GM23338 (cell line): ENCODE data around the gene CELA2B.

Experiments used
- CREB1 ChIP-seq: fragments of 250-450 bp; sonication (Bioruptor Pico); IDR thresholded peaks from 2 replicates; pipeline ENCODE4 v1.5.0; 2020; ENCODE audit warnings: low read depth, mild to moderate bottlenecking, moderate library complexity
- EZH2 ChIP-seq: fragments of 200-600 bp; sonication (generic); IDR thresholded peaks from one replicate; pipeline ENCODE4 v1.8.0; 2017; ENCODE audit warnings: antibody characterized with exemption, mild to moderate bottlenecking, low read depth; ENCODE audit not compliant: unreplicated experiment
- EZH2phosphoT487 ChIP-seq: fragments of 200-600 bp; sonication (generic); IDR thresholded peaks from one replicate; pipeline ENCODE4 v1.8.1; 2018; ENCODE audit warnings: antibody characterized with exemption; ENCODE audit not compliant: unreplicated experiment
- JUNB ChIP-seq: IDR thresholded peaks from one replicate; pipeline ENCODE4 v1.6.1; 2016; ENCODE audit warnings: antibody characterized with exemption; ENCODE audit not compliant: unreplicated experiment
- NANOG ChIP-seq: IDR thresholded peaks from 2 replicates; pipeline ENCODE4 v1.6.1; 2016; ENCODE audit warnings: antibody characterized with exemption, borderline replicate concordance
- POLR2AphosphoS5 ChIP-seq: IDR thresholded peaks from 2 replicates; pipeline ENCODE4 v1.6.1; 2016; ENCODE audit warnings: antibody characterized with exemption, low read depth
- STAT1 ChIP-seq: IDR thresholded peaks from one replicate; pipeline ENCODE4 v1.6.1; 2016; ENCODE audit warnings: antibody characterized with exemption; ENCODE audit not compliant: unreplicated experiment
- ZNF114 ChIP-seq: fragments of 250-450 bp; sonication (Bioruptor Pico); IDR thresholded peaks from 2 replicates; pipeline ENCODE4 v1.5.0; 2020; ENCODE audit warnings: mild to moderate bottlenecking, moderate library complexity
- ZNF331 ChIP-seq: fragments of 250-450 bp; sonication (Bioruptor Pico); IDR thresholded peaks from 2 replicates; pipeline ENCODE4 v1.5.0; 2020; ENCODE audit warnings: low read depth, mild to moderate bottlenecking, moderate library complexity
- TF ChIP-seq, protein P1 (sequence below): IDR thresholded peaks from one replicate; pipeline ENCODE4 v1.6.1; 2018; ENCODE audit warnings: antibody characterized with exemption; ENCODE audit not compliant: unreplicated experiment
- TF ChIP-seq, protein P2 (sequence below), 2 experiments: fragments of 200-600 bp in 1 of 2; sonication (generic) in 1 of 2; conservative IDR thresholded peaks; 2 replicates each; pipeline versions ENCODE4 v1.5.1 to v1.6.1; 2016 to 2017; ENCODE audit warnings: antibody characterized with exemption in 2 of 2, low read depth in 2 of 2, mild to moderate bottlenecking in 2 of 2, moderate library complexity in 1 of 2
- TF ChIP-seq, protein P3 (sequence below): IDR thresholded peaks from 2 replicates; pipeline ENCODE4 v1.6.1; 2016; ENCODE audit warnings: antibody characterized with exemption

DNA sequence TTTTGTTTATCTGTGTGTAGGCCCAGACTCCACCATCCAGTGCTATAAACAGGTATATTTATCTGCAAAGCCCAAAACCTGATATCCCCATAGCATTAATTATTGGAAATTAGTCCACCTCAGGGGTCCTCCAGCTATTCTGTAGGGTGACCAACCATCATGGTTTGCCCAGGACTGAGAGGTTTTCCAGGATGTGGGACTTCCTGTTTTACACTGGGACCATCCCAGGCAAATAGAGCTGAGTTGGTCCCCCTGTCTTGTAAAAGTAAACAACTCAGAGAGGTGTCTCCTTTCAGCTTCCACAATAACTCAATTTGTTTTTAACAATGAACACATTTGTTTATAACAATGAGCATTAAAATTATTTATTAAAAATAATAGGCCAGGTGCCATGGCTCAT lies 7.8 kb upstream of the CELA2B start:
- TF ChIP-seq, protein P1, sequence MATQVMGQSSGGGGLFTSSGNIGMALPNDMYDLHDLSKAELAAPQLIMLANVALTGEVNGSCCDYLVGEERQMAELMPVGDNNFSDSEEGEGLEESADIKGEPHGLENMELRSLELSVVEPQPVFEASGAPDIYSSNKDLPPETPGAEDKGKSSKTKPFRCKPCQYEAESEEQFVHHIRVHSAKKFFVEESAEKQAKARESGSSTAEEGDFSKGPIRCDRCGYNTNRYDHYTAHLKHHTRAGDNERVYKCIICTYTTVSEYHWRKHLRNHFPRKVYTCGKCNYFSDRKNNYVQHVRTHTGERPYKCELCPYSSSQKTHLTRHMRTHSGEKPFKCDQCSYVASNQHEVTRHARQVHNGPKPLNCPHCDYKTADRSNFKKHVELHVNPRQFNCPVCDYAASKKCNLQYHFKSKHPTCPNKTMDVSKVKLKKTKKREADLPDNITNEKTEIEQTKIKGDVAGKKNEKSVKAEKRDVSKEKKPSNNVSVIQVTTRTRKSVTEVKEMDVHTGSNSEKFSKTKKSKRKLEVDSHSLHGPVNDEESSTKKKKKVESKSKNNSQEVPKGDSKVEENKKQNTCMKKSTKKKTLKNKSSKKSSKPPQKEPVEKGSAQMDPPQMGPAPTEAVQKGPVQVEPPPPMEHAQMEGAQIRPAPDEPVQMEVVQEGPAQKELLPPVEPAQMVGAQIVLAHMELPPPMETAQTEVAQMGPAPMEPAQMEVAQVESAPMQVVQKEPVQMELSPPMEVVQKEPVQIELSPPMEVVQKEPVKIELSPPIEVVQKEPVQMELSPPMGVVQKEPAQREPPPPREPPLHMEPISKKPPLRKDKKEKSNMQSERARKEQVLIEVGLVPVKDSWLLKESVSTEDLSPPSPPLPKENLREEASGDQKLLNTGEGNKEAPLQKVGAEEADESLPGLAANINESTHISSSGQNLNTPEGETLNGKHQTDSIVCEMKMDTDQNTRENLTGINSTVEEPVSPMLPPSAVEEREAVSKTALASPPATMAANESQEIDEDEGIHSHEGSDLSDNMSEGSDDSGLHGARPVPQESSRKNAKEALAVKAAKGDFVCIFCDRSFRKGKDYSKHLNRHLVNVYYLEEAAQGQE, result no peak
- no peak for TF ChIP-seq ZNF114 (CRISPR knock-in tag)
- TF ChIP-seq EZH2, result no peak
- TF ChIP-seq, protein P2, sequence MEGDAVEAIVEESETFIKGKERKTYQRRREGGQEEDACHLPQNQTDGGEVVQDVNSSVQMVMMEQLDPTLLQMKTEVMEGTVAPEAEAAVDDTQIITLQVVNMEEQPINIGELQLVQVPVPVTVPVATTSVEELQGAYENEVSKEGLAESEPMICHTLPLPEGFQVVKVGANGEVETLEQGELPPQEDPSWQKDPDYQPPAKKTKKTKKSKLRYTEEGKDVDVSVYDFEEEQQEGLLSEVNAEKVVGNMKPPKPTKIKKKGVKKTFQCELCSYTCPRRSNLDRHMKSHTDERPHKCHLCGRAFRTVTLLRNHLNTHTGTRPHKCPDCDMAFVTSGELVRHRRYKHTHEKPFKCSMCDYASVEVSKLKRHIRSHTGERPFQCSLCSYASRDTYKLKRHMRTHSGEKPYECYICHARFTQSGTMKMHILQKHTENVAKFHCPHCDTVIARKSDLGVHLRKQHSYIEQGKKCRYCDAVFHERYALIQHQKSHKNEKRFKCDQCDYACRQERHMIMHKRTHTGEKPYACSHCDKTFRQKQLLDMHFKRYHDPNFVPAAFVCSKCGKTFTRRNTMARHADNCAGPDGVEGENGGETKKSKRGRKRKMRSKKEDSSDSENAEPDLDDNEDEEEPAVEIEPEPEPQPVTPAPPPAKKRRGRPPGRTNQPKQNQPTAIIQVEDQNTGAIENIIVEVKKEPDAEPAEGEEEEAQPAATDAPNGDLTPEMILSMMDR (conservative IDR thresholded peaks at IDR 0.05; ENCODE audit: low read depth in 2 of 2), result no peak
- TF ChIP-seq POLR2AphosphoS5, result no peak
- no peak for TF ChIP-seq EZH2phosphoT487
- no peak for TF ChIP-seq JUNB
- no peak for TF ChIP-seq CREB1 (CRISPR knock-in tag)
- no peak for TF ChIP-seq ZNF331
- TF ChIP-seq, protein P3, sequence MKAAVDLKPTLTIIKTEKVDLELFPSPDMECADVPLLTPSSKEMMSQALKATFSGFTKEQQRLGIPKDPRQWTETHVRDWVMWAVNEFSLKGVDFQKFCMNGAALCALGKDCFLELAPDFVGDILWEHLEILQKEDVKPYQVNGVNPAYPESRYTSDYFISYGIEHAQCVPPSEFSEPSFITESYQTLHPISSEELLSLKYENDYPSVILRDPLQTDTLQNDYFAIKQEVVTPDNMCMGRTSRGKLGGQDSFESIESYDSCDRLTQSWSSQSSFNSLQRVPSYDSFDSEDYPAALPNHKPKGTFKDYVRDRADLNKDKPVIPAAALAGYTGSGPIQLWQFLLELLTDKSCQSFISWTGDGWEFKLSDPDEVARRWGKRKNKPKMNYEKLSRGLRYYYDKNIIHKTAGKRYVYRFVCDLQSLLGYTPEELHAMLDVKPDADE, result no peak
- TF ChIP-seq NANOG, result no peak
- TF ChIP-seq STAT1, result no peak
